Measurements from ENCODE around the gene MOB1A. TPM values are rescaled to one million over a fixed set of nuclear protein-coding genes. Genes with fewer than 3 reads are reported as not detected.

Gene MOB1A
- total RNA-seq, 1 experiment from 2014 or later: 132 TPM

GRCh38 chr2:74197049-74197448 lies 18.4 kb upstream of the MOB1A start:
- Histone ChIP-seq H3K4me3 (replicated peaks in 1 of 2; ENCODE audit: low read depth in 1 of 2, low read length in 2 of 2) (no peak overlapping the region), H3K9me2 (ENCODE audit: insufficient read depth) (no peaks in the 10 kb centered on the region)
- intact Hi-C loops (cut with micrococcal nuclease): no loop called here

More at GRCh38 chr2:74197049-74197448, 18.4 kb upstream of the MOB1A start:
- Histone ChIP-seq H3K79me2 (ENCODE audit: insufficient read depth, low read length) (peaks cover 36% of the 10 kb centered on the region), H4K20me1 (ENCODE audit: insufficient read depth) (peaks cover 21% of the 10 kb centered on the region; the same call in 1 of the 2 replicates), H3K4me1 (ENCODE audit: control insufficient read depth in 1 of 2, insufficient read depth in 2 of 2, low read length in 2 of 2) (peaks cover 17 to 19% of the 10 kb centered on the region in 2 experiments; a peak in 3 of 4 replicates), H3K9me3 (ENCODE audit: control insufficient read depth in 1 of 2, insufficient read depth in 1 of 2, low read depth in 1 of 2, low read length in 2 of 2) (no peaks in the 10 kb centered on the region), H3K9ac (ENCODE audit: low read length) (no peak overlapping the region), H3K27ac (ENCODE audit: low read depth, low read length) (no peak overlapping the region), H3K4me2 (ENCODE audit: low read length) (no peak overlapping the region), H3K27me3 (ENCODE audit: insufficient read depth, low read length) (no peaks in the 10 kb centered on the region), H2AFZ (ENCODE audit: low read depth, low read length, poor library complexity, severe bottlenecking) (peak overlapping the region; percentile 36), H3K36me3 (ENCODE audit: control insufficient read depth in 1 of 2, insufficient read depth in 2 of 2, low read length in 2 of 2) (peaks cover 0 to 5% of the 10 kb centered on the region in 2 experiments; a peak in 1 of 4 replicates)
- DNase-seq (ENCODE audit: low read depth, low spot score): no peak
- ChIA-PET RAD21 (ENCODE audit: low non-redundant PET in 1 of 2, low total read pairs in 2 of 2, uncharacterized antibody in 2 of 2, unreplicated experiment in 2 of 2) (no interaction called here), CTCF (no interaction called here), POLR2A (no interaction called here)
- ATAC-seq: no peak
- BruUV-seq (replicated peaks): no TSS peak
- TF ChIP-seq SP1 (IDR thresholded peaks at IDR 0.05; ENCODE audit: low read depth) (no peak), SRF (IDR thresholded peaks at IDR 0.05; ENCODE audit: low read depth) (no peak), YY1 (IDR thresholded peaks at IDR 0.05; ENCODE audit: extremely low read depth, insufficient replicate concordance, low read depth, low read length) (no peak), FOSL1 (IDR thresholded peaks at IDR 0.05; ENCODE audit: low read depth) (no peak), TCF7L2 (IDR thresholded peaks at IDR 0.05; ENCODE audit: borderline replicate concordance, extremely low read depth, insufficient read depth, insufficient read length) (no peak), REST (IDR thresholded peaks at IDR 0.05; ENCODE audit: low read depth) (no peak), EGR1 (IDR thresholded peaks at IDR 0.05; ENCODE audit: low read depth) (no peak), RAD21 (IDR thresholded peaks at IDR 0.05; ENCODE audit: low read depth) (no peak), ZFX (IDR thresholded peaks at IDR 0.05) (no peak), CEBPB (IDR thresholded peaks at IDR 0.05; ENCODE audit: low read depth) (no peak), MAX (IDR thresholded peaks at IDR 0.05) (no peak), ELF1 (IDR thresholded peaks at IDR 0.05; ENCODE audit: borderline replicate concordance, low read depth) (no peak), ZBTB33 (IDR thresholded peaks at IDR 0.05; ENCODE audit: extremely low read depth, insufficient replicate concordance, low read length) (no peak)
- TF ChIP-seq, protein P1, sequence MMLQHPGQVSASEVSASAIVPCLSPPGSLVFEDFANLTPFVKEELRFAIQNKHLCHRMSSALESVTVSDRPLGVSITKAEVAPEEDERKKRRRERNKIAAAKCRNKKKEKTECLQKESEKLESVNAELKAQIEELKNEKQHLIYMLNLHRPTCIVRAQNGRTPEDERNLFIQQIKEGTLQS (IDR thresholded peaks at IDR 0.05): no peak
